IMR-90 (cell line): ENCODE results near the gene SLC26A11. TPM values are rescaled to one million over a fixed set of nuclear protein-coding genes. Genes with fewer than 3 reads are reported as not detected.

Experiments used
- ATAC-seq: fragments of 200-7000 bp; cut with Tn5 transposase; 2 replicates; pipeline ENCODE4 v1.9.1; 2020; ENCODE audit warnings: low read depth, mild to moderate bottlenecking, moderate library complexity
- BruUV-seq: library from RNA; stranded (reverse); fragments of 400-500 nt; replicated peaks from 2 replicates; lab custom pipeline; 2021; lab: Mats Ljungman, UMichigan
- CTCF ChIA-PET: fragments of 300-600 bp; formaldehyde crosslinking; extraction: SDS; loops from one replicate; lab custom pipeline; 2021; ENCODE audit warnings: antibody characterized with exemption; lab: Yijun Ruan, JAX
- POLR2A ChIA-PET: fragments of 300-600 bp; sonication (Branson Sonifier 250); formaldehyde crosslinking; loops from one replicate; lab custom pipeline; 2022; ENCODE audit warnings: antibody characterized with exemption; ENCODE audit not compliant: unreplicated experiment; lab: Charles Lee
- DNase-seq: peaks from one replicate; pipeline ENCODE4 v3.0.0; 2013
- H2AFZ ChIP-seq: replicated peaks from 2 replicates; pipeline ENCODE3; 2013; ENCODE audit warnings: low read length, mild to moderate bottlenecking; ENCODE audit not compliant: poor library complexity
- H2AK5ac ChIP-seq: 2 replicates; pipeline ENCODE4 v1.6.1; 2013; ENCODE audit warnings: low read depth, low read length, inconsistent platforms
- H2AK9ac ChIP-seq: replicated peaks from 2 replicates; pipeline ENCODE3; 2013; ENCODE audit warnings: mild to moderate bottlenecking, low read depth, low read length, moderate library complexity; ENCODE audit not compliant: poor library complexity
- H2BK120ac ChIP-seq: 2 replicates; pipeline ENCODE4 v1.6.1; 2013; ENCODE audit warnings: low read depth, low read length, inconsistent platforms
- H2BK15ac ChIP-seq: 3 replicates; pipeline ENCODE4 v1.6.1; 2013; ENCODE audit warnings: low read depth, low read length, inconsistent platforms
- H2BK20ac ChIP-seq: 2 replicates; pipeline ENCODE4 v1.6.1; 2013; ENCODE audit warnings: low read depth, mild to moderate bottlenecking, inconsistent platforms, low read length, moderate library complexity
- H2BK5ac ChIP-seq: 2 replicates; pipeline ENCODE4 v1.6.1; 2013; ENCODE audit warnings: mild to moderate bottlenecking, low read depth, low read length, inconsistent platforms; ENCODE audit not compliant: poor library complexity, severe bottlenecking
- H3K14ac ChIP-seq: replicated peaks from 2 replicates; pipeline ENCODE4 v1.6.1; 2013; ENCODE audit warnings: low read depth, low read length, inconsistent platforms
- H3K18ac ChIP-seq: 2 replicates; pipeline ENCODE4 v1.6.1; 2013; ENCODE audit warnings: low read depth, low read length, control low read depth
- H3K23ac ChIP-seq: 2 replicates; pipeline ENCODE4 v1.6.1; 2013; ENCODE audit warnings: low read depth, low read length, inconsistent platforms
- H3K27ac ChIP-seq: 2 replicates; pipeline ENCODE4 v1.5.1; 2013; ENCODE audit warnings: mild to moderate bottlenecking, control low read depth, low read length; ENCODE audit not compliant: insufficient read depth
- H3K27me3 ChIP-seq: 2 replicates; pipeline ENCODE4 v1.6.1; 2013; ENCODE audit warnings: low read length; ENCODE audit not compliant: control insufficient read depth, insufficient read depth
- H3K36me3 ChIP-seq: 2 replicates; pipeline ENCODE4 v1.6.1; 2013; ENCODE audit warnings: low read length, mixed read lengths; ENCODE audit not compliant: control insufficient read depth, insufficient read depth
- H3K4ac ChIP-seq: 2 replicates; pipeline ENCODE4 v1.6.1; 2013; ENCODE audit warnings: low read depth, low read length, inconsistent platforms
- H3K4me1 ChIP-seq: 2 replicates; pipeline ENCODE4 v1.6.1; 2013; ENCODE audit warnings: low read length, mixed read lengths; ENCODE audit not compliant: control insufficient read depth, insufficient read depth
- H3K4me2 ChIP-seq: 2 replicates; pipeline ENCODE4 v1.6.1; 2013; ENCODE audit warnings: low read depth, mild to moderate bottlenecking, control low read depth, low read length, moderate library complexity
- H3K4me3 ChIP-seq: 2 replicates; pipeline ENCODE4 v1.5.1; 2013; ENCODE audit warnings: low read depth, mild to moderate bottlenecking, control low read depth, low read length, moderate library complexity; ENCODE audit not compliant: insufficient read depth
- H3K56ac ChIP-seq: 2 replicates; pipeline ENCODE4 v1.6.1; 2013; ENCODE audit warnings: low read length, inconsistent platforms; ENCODE audit not compliant: insufficient read depth; ENCODE audit errors: extremely low read depth
- H3K79me1 ChIP-seq, 2 experiments: 2 replicates each; pipeline ENCODE4 v1.6.1; 2013; ENCODE audit warnings: low read length in 2 of 2, inconsistent platforms in 1 of 2, low read depth in 1 of 2
- H3K9ac ChIP-seq: 2 replicates; pipeline ENCODE4 v1.6.1; 2013; ENCODE audit warnings: low read depth, low read length, control low read depth
- H3K9me1 ChIP-seq: 2 replicates; pipeline ENCODE4 v1.6.1; 2013; ENCODE audit warnings: low read length, inconsistent platforms; ENCODE audit not compliant: insufficient read depth
- H3K9me3 ChIP-seq: 2 replicates; pipeline ENCODE4 v1.6.1; 2013; ENCODE audit warnings: low read length; ENCODE audit not compliant: control insufficient read depth, insufficient read depth
- H4K20me1 ChIP-seq: 2 replicates; pipeline ENCODE4 v1.6.1; 2013; ENCODE audit warnings: low read length, inconsistent platforms; ENCODE audit not compliant: insufficient read depth
- H4K5ac ChIP-seq: 2 replicates; pipeline ENCODE4 v1.6.1; 2013; ENCODE audit warnings: mild to moderate bottlenecking, low read depth, low read length, control low read depth
- H4K8ac ChIP-seq, 2 experiments: 2 replicates each; pipeline ENCODE4 v1.6.1; 2013; ENCODE audit warnings: low read depth in 2 of 2, low read length in 2 of 2, control low read depth in 1 of 2, inconsistent platforms in 1 of 2
- H4K91ac ChIP-seq: 2 replicates; pipeline ENCODE4 v1.6.1; 2013; ENCODE audit warnings: low read depth, low read length, inconsistent platforms; ENCODE audit not compliant: insufficient read depth
- MXI1 ChIP-seq: IDR thresholded peaks from 2 replicates; pipeline ENCODE4 v1.6.1; 2012; ENCODE audit warnings: low read depth, mild to moderate bottlenecking, low read length, moderate library complexity, borderline replicate concordance
- SMC3 ChIP-seq: fragments of 150-350 bp; IDR thresholded peaks from 2 replicates; pipeline ENCODE4 v1.6.1; 2016; ENCODE audit warnings: low read depth, mild to moderate bottlenecking, antibody characterized with exemption, low read length, moderate library complexity
- WGBS, 2 experiments: methylation state at CpG; one replicate each; pipeline versions ENCODE4 v1.1.5 to v1.1.7; 2013; ENCODE audit warnings: missing lambda C conversion rate in 2 of 2; ENCODE audit not compliant: insufficient read length in 1 of 2; ENCODE audit errors: extremely low coverage in 2 of 2; 5-methylcytosine and 5-hydroxymethylcytosine counted together
- dilution Hi-C: fragments of 300-500 bp; cut with HindIII; formaldehyde crosslinking; loops from one replicate; pipeline ENCODE4 v1.14.3; 2018; ENCODE audit warnings: low sequenced_read_pairs; ENCODE audit not compliant: unreplicated experiment
- in situ Hi-C: fragments of 300-500 bp; cut with MboI; formaldehyde crosslinking; loops from 3 replicates; pipeline ENCODE4 v1.14.3; 2019; ENCODE audit warnings: low sequenced_read_pairs, inconsistent platforms, mixed read lengths
- intact Hi-C: fragments of 100-400 bp; cut with micrococcal nuclease; formaldehyde crosslinking; loops from 2 replicates; pipeline ENCODE4 v1.10.0; 2022
- polyA plus RNA-seq, 3 experiments: library from polyadenylated mRNA; depleted of rRNA; stranded (reverse); fragments of >200 nt; gene quantifications; 2 replicates each; pipeline ENCODE4 v1.2.3, GENCODE V29; 2012; ENCODE audit warnings: low replicate concordance in 1 of 3
- total RNA-seq: library from RNA; depleted of rRNA; stranded (reverse); fragments of >200 nt; gene quantifications from 2 replicates; pipeline ENCODE4 v1.2.3, GENCODE V29; 2012

The SLC26A11 gene
- total and polyA plus RNA-seq, 2 of the 4 experiments (the other 2 are of a cell fraction) = 3.2 to 15.6 TPM

DNA sequence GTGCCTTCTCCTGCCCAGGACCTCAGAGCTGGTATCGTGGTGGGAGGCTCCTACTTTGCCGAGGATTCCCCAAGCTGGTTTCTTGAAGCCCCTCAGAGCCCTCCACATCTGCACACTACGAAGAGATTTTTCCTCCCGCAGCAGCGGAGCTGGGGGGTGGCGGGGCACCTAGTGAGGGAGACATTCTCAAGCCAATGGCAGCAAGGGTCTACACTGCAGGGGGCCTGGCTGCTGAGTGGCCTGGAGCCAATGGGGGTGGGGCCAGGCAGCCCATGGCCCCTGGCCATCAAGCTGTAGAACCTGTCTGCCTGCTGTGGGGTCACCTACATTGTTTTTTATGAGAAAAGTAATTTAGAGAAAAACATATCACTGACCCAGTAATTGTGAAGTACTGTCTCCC, 5.0 kb downstream of the SLC26A11 start:
- WGBS, 2 experiments = no CpG with 5 or more reads among the region's 6 CpGs
- ATAC-seq (no peak), DNase-seq (no peak)
- Histone ChIP-seq H2BK20ac (no peak overlapping the region), H2BK5ac (no peak overlapping the region), H3K4me1 (peaks cover 3% of the 10 kb centered on the region; the same call in 1 of the 2 replicates), H2BK15ac (no peak overlapping the region), H4K91ac (no peak overlapping the region), H3K36me3 (peaks cover 30% of the 10 kb centered on the region), H3K4me2 (no peak overlapping the region), H3K14ac (no peak overlapping the region), H2BK120ac (no peak overlapping the region), H3K4me3 (no peak overlapping the region), H3K27me3 (no peaks in the 10 kb centered on the region), H3K9me3 (no peaks in the 10 kb centered on the region), H3K18ac (no peak overlapping the region), H3K79me1 (peaks cover 0 to 29% of the 10 kb centered on the region in 2 experiments; a peak in 3 of 4 replicates), H3K56ac (no peak overlapping the region), H3K27ac (no peak overlapping the region), H2AK5ac (no peak overlapping the region), H3K4ac (no peak overlapping the region), H4K5ac (no peak overlapping the region), H3K9me1 (peaks cover 7% of the 10 kb centered on the region), H3K9ac (no peak overlapping the region), H2AFZ (no peak overlapping the region), H4K8ac (no peak overlapping the region), H3K23ac (no peak overlapping the region), H4K20me1 (no peaks in the 10 kb centered on the region), H2AK9ac (no peak overlapping the region)
- TF ChIP-seq MXI1 (no peak), SMC3 (no peak)
- BruUV-seq = no TSS peak
- ChIA-PET CTCF (interaction anchor here (1.3 kb wide), 1 partner anchor 124 kb away, joined by 3 read pairs; the partner anchor contains the start of gene GAA), POLR2A (no interaction called here)
- in situ Hi-C loops = no loop called here
- intact Hi-C loops = no loop called here
- dilution Hi-C loops = no loop called here
